HG02642 (cell line): ENCODE results near the gene ATXN2.

Experiments
- ATAC-seq: cut with Tn5 transposase; IDR thresholded peaks from one replicate; pipeline ENCODE4 v1.9.1; 2021; ENCODE audit warnings: mild to moderate bottlenecking; ENCODE audit not compliant: unreplicated experiment, poor library complexity

The ATXN2 gene

DNA sequence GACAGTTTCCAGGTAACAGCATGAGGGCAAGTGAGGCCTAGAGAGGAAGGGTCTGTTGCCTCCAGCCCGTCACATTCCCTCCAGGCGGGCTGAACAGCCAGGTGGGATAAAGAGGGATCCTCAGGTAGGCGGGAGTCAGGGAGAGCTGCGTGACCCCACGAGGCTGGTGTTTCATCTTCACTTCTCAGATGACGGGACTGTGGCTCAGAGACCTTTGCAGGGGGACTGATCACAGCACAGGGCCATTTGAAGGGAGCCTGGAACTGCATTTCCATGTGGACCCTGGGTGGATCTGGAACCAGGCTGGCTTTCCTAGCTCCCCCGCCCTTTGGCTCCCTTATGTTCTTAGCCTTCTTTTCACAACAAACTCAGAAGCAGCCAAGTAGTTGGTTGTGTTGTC is 156.0 kb downstream of the ATXN2 start:
- ATAC-seq, result no peak

DNA sequence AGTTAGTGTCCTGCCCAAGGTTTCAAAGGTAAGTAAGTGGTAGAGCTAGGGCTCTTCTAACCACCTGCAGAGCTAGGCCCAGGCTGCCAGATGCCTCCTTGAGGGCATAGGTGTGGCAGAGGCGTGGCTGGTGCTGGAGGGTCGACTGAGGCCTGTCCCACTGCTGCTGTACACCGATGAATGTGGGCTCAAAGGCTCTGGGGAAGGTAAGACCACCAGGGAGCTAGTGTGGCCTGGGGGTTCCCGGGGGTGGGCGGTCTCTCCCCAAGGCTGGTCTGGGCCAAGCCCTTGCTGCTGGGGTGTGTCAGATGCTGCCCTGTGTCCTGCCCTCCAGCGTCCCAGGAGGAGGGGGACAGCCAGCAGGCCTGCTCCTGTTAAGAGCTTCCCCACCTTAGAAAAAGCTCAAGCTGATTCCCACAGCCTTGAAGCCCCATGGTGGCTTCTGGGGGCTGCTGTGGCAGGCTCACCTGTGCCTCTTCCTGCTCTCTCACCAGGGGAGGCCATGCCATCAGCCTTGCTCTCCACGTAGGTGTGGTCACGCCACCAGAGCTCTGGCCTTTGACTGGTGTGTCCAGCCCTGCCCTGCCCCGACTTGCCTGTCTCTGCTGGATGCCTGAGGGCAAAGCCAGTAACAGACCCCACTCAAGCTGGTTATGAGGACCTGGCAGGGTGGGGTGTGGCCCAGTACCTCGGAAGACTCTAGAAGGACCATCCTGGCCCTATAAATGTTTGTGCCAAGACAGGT is 156.6 kb downstream of the ATXN2 start:
- no peak for ATAC-seq

DNA sequence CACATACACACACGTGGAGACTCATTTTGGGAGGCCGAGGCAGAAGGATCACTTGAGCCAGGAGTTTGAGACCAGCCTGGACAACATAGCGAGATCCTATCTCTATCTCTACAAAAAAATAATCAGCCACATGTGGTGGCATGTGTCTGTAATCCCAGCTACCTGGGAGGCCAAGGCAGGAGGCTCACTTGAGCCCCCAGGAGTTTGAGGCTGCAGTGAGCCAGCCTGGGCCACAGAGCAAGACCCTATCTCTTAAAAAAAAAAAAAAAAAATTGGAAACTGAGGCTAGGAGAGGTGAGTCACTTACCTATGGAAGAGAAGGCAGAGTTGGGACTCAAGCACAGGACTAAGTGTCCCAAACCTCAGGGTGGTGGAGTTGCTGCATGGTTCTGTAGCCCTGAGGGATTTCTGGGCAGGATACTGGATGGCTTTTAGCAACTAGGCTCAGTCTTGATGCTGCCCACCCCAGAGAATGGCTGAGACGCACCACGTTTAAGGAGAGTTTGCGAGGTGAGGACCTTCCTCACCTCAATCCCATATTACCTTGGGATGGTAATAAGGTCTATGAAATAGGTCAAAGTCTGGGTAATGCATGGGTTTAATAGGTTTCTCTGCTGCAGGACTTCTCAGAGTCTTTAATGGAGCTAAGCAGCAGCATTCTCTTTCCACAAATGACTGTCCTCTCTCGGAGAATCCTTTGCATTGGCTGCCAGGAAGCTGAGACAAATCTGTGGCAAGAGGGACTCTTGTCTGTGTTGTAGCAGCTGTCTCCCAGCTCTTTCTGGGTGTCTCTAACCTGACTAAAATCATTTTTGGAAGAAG is 157.8 kb downstream of the ATXN2 start:
- ATAC-seq, result no peak

DNA sequence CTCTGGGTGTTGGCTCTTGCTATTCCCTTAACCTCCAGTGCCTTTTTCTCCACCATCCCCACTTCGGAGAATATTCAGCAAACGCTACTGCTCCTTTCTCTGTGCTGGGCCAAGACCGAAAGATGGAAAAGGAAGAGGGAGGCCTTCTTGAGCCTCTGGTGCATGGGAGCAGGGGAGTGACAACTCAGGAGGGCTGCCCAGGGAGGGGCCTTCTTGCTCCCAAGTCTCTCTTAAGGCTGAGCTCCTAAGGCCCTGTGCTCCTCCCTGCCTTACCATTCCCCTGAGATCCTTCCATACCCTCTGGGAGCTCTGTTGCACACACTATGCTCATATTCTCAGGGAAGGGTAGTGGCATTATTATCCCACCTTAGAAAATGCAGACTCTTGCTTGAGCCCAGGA is 158.5 kb downstream of the ATXN2 start:
- no peak for ATAC-seq

DNA sequence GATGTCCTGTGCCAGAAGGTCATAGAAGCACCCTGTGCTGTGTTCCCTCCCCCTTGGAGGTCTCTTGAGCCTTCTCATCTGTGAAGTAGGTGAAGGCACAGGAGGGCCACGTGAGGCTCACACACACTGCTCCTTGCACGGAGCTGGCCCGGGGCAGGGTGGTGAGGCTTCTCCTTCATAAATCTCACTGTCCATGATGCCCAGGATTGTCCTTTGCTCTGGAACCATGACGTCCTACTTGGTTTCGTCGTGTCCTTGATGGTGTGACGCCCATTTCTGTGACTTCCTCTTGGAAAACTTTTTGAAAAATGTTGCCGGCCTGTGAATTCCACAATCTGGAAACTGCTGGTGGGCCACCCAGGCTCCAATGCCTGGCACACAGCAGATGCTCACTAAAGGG is 159.0 kb downstream of the ATXN2 start:
- ATAC-seq, result no peak

DNA sequence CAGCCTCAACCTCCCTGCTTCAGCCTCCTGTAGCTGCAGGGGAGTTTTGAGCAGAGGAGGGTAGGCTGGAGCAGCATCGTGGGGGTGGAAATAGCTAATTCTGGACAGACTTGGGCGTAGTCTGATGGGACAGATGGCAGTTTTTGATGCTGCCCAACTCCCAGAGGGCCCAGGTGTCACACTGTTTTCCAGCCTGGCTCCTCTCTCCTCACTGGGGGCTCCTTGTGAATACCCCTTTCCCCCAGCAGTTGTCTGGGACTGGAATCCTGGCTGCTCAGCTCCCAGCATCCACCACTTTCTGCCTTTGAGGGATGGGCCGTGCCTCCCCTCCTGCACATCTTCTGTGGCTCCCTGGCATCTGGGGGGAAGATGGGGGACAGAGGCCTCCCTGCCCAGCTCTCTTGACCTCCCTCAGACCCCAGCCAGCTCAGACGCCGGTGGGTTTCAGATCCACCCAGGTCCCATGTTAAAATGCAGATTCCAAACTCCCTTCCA is 159.4 kb downstream of the ATXN2 start:
- no peak for ATAC-seq

DNA sequence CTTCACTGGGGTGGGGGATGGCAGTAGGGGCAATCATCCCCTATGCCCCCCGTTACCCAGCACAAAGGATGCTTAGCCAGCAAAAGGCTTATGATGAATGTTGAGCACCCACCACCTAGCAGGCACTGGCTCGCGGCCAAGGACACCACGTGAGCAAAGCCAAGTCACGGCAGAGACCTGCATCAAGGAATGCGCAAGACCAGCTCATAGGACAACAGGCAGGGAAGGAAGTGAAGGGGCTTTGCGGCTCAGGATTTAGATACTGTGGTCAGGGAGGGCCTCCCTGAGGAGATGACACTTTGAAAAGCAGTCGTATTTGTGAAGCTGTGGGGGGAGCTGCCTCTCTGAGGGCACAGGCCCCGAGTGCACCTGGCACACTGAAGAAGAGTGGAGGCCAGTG is 160.6 kb downstream of the ATXN2 start:
- ATAC-seq, result no peak

DNA sequence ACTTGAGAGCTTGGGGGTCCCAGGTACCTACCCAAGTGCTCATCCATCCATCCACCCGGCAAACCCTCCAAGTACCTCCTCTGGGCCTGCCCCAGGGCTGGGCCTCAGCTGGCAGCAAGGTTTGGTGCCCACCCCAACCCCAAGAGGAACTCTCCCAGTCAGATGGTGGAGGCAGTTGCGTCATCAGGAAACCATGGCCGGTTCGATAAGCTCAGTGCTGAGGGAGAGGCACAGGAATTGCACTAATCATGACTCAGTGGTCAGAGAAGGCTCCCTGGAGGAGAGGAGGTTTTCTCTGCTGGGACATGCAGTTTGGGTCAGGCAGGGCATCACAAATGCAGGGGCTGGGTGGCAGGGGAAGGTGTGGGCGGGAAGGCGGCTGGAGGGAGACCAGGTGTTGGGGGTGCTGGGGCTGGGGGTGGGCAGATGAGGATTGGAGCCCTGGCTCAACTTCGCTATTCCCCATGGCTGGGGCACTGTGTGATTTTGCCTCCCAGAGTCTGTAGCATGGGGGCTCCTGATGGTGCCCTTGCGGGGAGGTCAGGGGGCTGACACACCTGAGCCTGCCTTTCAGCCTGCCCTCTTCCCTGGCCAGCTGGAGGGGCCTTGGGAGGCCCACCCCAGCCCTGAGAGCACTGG is 161.2 kb downstream of the ATXN2 start:
- ATAC-seq, result no peak

DNA sequence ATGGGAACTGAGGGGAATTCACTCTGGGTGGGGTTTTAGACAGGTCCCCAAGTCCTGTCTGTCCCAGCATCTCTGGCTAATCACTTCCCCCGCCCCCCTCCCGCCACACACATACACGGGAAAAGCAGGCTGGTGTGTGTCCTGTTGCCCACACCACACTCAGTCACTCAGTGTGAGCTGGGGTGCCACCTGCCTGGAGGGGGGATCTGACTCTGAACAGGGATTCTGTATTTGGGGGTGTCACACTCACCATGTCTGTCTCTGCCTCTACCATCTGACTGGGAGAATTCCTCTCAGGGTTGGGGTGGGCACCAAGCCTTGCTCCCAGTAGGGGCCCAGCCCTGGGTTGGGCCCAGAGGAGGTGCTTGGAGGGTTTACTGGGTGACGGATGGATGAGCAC is 162.3 kb downstream of the ATXN2 start:
- no peak for ATAC-seq

DNA sequence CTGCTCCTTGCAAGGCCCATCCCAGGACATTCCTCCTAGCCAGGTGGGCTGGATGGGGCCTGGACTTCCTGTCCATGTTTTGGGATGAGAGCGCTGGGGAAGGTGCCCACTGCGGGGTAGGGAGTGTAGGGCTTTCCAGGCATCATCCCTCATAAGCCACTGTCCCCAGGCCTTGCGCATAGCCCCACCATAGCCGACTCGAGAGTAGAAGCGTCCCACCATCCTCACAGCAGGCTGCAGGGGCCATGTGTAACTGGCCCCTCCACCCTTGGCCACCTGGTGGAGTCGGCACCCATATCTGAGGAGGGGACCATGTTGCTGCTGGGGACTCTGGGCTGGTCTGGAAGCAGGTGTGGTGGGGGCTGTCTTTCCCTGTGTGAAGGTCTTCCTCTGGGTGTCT is 162.8 kb downstream of the ATXN2 start:
- ATAC-seq, result no peak

DNA sequence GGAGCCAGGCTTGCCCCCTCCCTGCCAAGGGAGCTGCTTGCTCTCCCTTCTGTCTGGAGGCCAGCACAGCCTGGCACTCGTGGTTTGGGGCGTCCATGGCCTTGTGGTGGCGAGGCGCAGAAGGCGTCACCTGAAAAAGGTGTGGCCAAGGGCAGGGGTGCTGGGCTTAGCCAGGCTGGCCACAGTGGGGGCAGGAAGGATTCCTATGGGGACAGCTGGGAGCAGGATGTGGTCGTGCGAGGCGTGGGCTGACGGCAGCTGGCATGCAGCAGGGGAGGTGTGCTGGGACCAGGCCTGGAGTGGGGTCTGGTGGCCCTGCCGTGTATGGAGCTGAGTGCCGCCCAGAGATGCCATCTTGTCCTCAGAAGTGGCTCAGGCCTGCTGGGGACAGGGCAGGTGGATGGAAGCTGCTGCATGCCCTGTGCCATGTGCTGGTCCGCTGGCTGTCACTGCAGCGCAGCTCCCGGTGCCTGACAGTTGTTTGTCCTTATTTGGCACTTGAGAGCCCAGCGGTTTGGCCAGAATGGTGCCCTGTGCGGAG is 163.4 kb downstream of the ATXN2 start:
- no peak for ATAC-seq

DNA sequence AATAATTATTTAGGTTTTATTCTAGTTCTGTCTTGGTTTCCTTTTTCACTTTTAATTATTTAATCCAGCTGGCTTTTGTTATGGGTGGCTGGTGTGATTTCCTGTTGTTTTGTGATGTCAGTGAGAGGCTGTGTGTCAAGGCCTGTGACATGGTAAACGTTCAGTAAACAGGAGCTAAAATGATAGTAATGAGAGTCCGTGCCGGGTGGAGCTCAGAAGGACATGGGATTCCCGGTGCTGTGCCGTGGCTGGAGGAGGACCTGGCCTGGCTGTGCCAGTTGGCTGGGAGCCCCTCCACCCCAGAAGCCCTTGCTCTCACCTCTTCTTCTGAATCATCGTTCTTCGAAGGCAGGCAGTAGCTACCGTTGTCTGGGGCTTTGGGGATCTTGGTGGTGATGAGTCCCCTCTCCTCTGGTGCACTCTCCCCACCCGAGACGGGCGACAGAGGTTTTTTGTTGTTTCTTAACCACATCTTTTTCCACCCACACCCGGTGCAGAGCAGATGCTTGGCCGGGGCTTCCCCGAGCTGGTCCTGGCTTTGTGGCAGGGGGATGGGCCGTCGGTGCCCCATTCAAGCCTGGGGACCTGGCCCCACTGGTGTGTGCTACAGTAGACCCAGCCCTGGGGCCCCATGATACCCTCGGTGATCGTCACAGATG is 164.3 kb downstream of the ATXN2 start:
- peak; percentile 70 for ATAC-seq

DNA sequence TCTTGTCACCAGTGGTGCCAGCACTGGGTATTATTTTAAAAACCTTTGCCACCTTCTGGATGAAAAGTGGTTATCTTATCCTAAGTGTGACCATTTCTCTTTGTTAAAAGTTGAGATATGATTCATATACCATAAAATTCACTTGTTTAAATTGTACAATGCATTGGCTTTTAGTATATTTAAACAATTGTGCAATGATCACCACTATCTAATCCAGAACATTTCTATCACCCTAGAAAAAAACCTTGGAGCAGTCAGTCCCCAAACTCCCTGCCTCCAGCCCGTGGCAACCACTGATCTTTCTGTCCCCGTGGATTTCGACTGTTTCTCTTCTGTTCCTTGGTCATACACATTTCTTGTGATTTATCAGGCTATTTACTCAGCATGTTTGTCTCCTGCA is 165.1 kb downstream of the ATXN2 start:
- no peak for ATAC-seq

DNA sequence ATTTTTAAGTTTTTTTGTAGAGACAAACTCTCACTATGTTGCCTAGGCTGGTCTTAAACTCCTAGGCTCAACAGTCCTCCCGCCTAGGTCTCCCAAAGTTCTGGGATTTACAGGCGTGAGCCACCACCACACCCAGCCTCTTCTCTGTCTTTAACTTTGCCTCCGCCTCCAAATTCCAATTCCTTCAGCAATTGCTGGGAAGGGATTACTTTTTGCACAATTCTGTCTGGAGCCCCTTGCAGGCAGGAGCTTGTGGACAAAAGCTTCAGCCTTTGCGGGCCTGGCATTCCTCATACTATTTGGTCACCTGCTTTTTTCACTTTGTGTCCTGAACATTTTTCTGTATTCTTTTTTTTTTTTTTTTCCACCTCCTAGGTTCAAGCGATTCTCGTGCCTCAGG is 167.3 kb downstream of the ATXN2 start:
- no peak for ATAC-seq

DNA sequence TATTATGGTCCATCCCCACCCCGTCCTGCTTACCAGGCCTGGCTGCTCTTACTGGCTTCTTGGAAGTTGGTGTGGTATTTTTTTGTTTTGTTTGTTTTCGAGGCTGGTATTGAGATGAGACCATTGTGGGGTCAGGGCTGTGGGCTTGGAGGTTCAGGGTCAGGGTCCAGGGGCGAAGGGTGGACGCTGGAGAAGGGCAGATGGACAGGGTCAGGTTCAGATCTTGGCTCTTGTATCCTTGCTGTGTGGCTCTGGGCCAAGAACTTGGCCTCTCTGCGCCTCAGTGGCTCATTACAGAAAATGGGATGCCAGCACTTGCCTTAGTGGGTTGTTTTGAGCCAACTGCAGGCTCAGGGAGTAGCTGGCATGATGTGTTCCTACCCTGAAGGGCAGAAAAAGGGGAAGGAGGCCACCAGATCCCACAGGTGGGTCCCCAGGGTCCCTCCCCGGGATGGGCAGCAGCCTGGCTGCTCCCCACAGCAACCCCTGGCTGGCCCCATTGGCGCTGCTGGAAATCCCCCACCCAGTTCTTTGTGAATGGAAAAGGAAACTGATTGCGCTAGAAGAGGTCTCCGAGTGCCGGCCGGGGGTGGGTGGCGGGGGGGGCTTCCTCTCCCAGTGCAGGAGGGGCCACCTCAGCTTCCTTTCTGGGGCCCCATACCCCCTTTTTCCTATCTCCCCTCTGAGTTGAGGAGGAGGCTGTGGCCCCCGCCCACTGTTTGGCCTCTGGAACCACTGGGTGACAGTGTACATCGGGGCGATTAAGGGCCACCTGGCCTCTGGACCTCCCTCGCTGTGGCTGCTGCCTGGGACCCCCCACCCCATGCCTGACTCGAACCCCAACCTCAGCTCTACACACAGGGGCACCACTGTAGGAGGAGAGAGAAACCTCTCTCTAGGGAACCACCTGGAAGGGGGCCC is 168.4 kb downstream of the ATXN2 start:
- ATAC-seq, result no peak

DNA sequence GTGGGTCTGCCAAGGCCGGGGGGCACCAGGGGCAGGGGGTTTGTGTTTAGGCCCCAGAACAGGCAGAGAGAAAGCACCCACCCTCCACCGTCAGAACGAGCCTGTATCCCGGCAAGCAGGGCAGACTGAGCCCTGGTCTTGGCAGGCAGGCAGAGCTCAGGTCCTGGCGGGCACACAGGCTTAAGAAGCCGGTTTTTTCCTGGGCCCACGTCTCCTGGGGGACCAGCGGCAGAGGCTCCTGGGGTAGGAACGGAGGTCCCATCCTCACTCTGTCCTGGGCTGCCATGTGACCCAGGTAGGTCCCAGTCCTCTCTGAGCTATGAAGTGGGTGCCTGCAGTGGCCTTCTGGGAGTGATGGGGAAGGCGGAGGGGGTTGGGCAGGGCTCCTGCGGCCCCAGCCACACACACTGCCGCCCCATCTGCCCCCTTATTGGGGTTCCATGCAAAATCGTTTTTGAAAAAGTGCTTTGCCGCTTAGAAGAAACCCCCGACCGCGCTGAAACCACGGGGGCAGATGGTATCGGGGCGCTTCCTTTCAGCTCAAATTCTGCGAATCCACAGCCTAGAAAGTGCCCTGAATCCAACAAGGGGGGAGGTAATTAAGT is 169.2 kb downstream of the ATXN2 start:
- ATAC-seq, result no peak

DNA sequence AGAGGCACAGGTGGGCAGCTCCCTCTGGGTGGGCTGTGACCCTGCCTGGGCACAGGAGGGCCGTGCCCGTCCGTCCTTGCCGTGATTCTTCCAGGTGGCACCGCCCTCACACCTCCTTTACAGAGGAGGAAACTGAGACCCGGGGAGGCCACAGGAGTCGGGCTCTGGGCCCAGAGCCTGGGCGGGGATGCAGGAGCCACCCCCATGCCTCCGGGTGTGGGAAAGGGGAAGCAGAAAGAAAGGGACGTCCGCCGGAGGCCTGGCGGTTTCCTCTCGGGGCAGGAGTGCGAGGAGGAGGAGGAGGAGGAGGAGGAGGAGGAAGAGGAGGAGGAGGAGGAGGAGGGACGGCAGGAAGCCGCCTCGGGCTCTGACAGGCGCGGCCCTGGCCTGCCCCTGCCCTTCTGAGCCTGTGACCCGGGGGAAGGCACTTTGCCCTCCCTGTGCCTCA is 170.4 kb downstream of the ATXN2 start:
- no peak for ATAC-seq

DNA sequence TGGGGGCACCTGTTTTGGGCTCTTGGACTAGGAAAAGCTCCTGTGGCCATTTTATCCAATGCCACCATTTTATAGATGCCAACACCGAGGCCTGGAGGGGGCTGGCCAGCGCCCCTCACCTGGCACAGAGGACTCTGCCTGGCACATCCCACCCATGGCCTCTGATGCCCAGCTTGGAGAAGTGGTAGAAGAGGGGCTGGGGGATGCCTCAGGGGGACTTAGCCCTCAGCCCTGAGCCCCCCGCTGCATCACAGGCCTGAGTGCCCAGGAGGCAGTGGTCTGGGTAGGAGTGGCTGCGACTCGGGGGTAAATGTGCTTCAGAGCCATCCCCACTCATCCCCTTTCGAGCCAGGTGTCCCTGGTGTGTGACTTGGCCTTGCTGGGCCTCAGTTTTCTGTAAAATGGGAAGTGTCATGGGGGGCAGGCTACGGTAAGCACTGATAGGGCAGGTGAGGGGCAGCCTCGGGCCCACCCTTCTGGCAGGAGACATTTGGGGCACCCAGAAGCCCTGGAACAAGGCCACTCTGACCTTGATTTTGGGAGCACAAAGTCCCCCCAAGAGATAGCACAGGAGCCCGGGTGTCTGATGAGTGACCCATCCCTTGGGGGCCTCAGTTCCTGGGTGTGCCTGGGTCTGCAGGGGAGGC is 170.9 kb downstream of the ATXN2 start:
- ATAC-seq, result no peak
